ENCODE results near the gene PHC2. TPM values are rescaled to one million over a fixed set of nuclear protein-coding genes. Genes with fewer than 3 reads are reported as not detected.

PHC2 gene
- polyA plus RNA-seq, 1 donor from 2014 or later = 171 TPM

- no peak for TF ChIP-seq EZH2 (IDR thresholded peaks at IDR 0.05; ENCODE audit: borderline replicate concordance, insufficient read depth, low read length, poor library complexity, severe bottlenecking)
- TF ChIP-seq SMC3 (conservative IDR thresholded peaks at IDR 0.05; ENCODE audit: poor library complexity) = no peak
- no peak for TF ChIP-seq EP300 (conservative IDR thresholded peaks at IDR 0.05; ENCODE audit: poor library complexity, severe bottlenecking)
- no peak for TF ChIP-seq TAF1 (IDR thresholded peaks at IDR 0.05; ENCODE audit: low read depth)
Measured at GRCh38 chr1:33439662-33440061, 8.8 kb upstream of the PHC2 start.

GRCh38 chr1:33438364-33439160, 7.7 kb upstream of the PHC2 start:
- H3K79me2 ChIP-seq (replicated peaks; ENCODE audit: insufficient read depth, low read length) = no peaks in the 10 kb centered on the region
- no peaks in the 10 kb centered on the region for H4K20me1 ChIP-seq (ENCODE audit: insufficient read depth)
- H3K36me3 ChIP-seq (ENCODE audit: insufficient read depth, low read length) = no peaks in the 10 kb centered on the region
- no peaks in the 10 kb centered on the region for H3K27me3 ChIP-seq (ENCODE audit: insufficient read depth, low read depth, low read length)
- no peak overlapping the region for H3K27ac ChIP-seq (ENCODE audit: low read length)
- no peak overlapping the region for H2AFZ ChIP-seq (ENCODE audit: low read depth, low read length)
- H3K4me3 ChIP-seq (ENCODE audit: low read length) = no peak overlapping the region
- no peaks in the 10 kb centered on the region for H3K9me3 ChIP-seq (ENCODE audit: low read length)
- H3K4me2 ChIP-seq (ENCODE audit: low read length) = no peak overlapping the region
- H3K9ac ChIP-seq (ENCODE audit: low read length) = no peak overlapping the region
- H3K9me2 ChIP-seq (ENCODE audit: insufficient read depth, low read length) = no peaks in the 10 kb centered on the region
- TF ChIP-seq RAD21 (conservative IDR thresholded peaks at IDR 0.05) (no peak), POLR2AphosphoS5 (IDR thresholded peaks at IDR 0.05) (no peak), REST (IDR thresholded peaks at IDR 0.05; ENCODE audit: borderline replicate concordance) (no peak), EP300 (conservative IDR thresholded peaks at IDR 0.05; ENCODE audit: poor library complexity, severe bottlenecking) (no peak), MXI1 (conservative IDR thresholded peaks at IDR 0.05; ENCODE audit: poor library complexity, severe bottlenecking) (no peak), CTCF (IDR thresholded peaks at IDR 0.05; ENCODE audit: poor library complexity, severe bottlenecking) (no peak), EZH2 (IDR thresholded peaks at IDR 0.05; ENCODE audit: borderline replicate concordance, insufficient read depth, low read length, poor library complexity, severe bottlenecking) (no peak), SMC3 (conservative IDR thresholded peaks at IDR 0.05; ENCODE audit: poor library complexity) (no peak), TAF1 (IDR thresholded peaks at IDR 0.05; ENCODE audit: low read depth) (no peak)
- no peaks in the 10 kb centered on the region for H3F3A ChIP-seq (ENCODE audit: insufficient read depth, low read length, poor library complexity, severe bottlenecking)

More at GRCh38 chr1:33439662-33440061, 8.8 kb upstream of the PHC2 start:
- no peaks in the 10 kb centered on the region for H3F3A ChIP-seq (ENCODE audit: insufficient read depth, low read length, poor library complexity, severe bottlenecking)
- H2AFZ ChIP-seq (ENCODE audit: low read depth, low read length) = no peak overlapping the region
- H3K9me2 ChIP-seq (ENCODE audit: insufficient read depth, low read length) = no peaks in the 10 kb centered on the region
- H3K27ac ChIP-seq (ENCODE audit: low read length) = no peak overlapping the region
- no peak overlapping the region for H3K9ac ChIP-seq (ENCODE audit: low read length)
- H3K79me2 ChIP-seq (replicated peaks; ENCODE audit: insufficient read depth, low read length) = no peaks in the 10 kb centered on the region
- H3K27me3 ChIP-seq (ENCODE audit: insufficient read depth, low read depth, low read length) = no peaks in the 10 kb centered on the region
- no peak overlapping the region for H3K4me2 ChIP-seq (ENCODE audit: low read length)
- no peaks in the 10 kb centered on the region for H3K9me3 ChIP-seq (ENCODE audit: low read length)
- H3K4me3 ChIP-seq (ENCODE audit: low read length) = no peak overlapping the region
- no peaks in the 10 kb centered on the region for H3K36me3 ChIP-seq (ENCODE audit: insufficient read depth, low read length)
- H4K20me1 ChIP-seq (ENCODE audit: insufficient read depth) = no peaks in the 10 kb centered on the region

Measured in neural cell (in vitro differentiated cells).